GM18519 (cell line): Measurements from ENCODE around the gene SCRG1.

ENCODE experiments used
- ATAC-seq: cut with Tn5 transposase; IDR thresholded peaks from one replicate; pipeline ENCODE4 v1.9.1; 2021; ENCODE audit warnings: mild to moderate bottlenecking, moderate library complexity; ENCODE audit not compliant: unreplicated experiment, low FRiP score

Gene SCRG1

DNA sequence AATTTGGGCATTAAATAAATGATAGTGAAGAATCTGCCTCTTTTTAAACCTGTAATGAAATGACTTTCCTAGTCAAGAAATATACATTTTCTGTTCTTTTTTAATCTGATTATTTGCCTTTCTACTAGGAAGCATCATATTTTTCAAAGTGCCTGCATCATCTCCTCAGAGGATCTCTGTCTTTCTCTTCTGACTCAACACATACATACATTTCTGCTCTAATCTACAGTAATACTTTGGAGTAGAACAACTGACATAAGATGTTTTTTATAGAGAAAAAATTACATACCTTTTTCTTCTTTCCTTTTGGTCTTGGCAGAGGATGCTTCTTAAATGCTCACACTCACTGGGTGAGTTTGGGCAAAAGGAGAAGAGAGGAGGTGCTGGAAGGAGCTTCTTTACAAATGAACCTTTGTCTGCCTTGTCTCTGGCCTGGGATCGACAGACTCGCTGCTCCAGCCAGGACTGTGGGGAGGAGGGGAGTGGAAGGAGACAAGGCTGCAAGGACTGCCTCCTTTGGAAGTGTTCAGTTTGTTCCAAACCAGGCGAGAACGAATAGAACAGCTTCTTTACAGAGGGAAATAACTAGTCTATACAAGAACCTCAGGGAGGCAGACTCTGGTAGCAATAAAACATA, at the start of gene SCRG1:
SCRG1 (minus strand) TSS at position 338 of the 637 bp plus-strand sequence. CDS start 7,702 bp downstream, outside the sequence.
- no peak for ATAC-seq

DNA sequence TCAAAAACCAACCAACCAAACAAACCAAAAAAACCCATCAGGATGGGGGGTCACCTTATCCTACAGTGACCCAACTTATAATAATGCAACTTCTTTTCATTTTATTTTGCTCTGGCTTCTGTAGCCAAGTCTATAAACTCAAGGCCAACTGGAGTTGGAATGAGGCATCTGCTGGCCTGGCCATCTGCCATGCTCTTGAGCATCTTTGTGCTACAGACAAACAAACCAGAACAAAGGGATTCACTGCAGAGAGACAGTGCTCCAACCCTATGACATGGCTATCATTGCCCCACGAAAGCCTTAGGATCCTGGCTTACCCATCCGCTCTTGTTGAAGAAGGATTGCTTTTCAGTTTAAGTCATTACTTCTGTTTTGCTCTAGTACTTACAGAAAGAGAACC, 49.2 kb upstream of the SCRG1 start:
- no peak for ATAC-seq

DNA sequence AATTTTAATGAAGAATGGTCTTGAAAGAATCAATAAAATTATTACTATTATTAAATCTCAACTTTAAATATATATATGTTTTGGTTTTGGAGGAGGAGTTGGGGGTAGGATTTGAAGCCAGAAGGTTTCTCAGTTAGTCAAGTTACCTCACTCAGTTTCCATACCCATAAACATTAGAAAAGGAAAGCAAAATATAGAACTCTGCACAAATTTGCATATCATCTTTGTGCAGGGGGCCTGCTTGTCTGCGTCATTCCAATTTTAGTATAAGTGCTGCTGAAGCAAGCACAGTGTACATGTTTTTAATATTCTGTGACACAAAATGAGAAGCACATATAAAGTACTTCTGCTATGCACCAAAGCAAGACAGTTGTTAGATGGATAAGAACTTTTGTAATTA, 47.5 kb upstream of the SCRG1 start:
- peak; percentile 92 for ATAC-seq

DNA sequence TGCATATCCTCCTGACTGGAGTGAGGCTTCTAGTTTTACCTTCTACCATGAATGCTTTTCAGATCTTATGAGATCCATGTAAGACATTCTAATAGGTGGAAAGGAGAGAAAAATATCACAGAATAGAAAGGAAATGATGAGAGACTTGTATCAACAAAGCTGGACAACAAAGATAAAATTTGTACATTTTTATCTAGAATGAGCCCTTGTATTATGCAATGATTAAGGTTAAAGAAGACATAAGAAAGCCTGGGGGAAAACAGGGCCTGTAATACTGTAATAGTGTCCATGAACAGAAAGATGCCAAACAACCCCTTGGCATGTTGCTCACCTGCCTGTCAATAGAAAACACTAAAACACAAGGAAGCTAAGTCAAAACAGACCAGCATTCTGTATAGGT, 44.2 kb upstream of the SCRG1 start:
- no peak for ATAC-seq

DNA sequence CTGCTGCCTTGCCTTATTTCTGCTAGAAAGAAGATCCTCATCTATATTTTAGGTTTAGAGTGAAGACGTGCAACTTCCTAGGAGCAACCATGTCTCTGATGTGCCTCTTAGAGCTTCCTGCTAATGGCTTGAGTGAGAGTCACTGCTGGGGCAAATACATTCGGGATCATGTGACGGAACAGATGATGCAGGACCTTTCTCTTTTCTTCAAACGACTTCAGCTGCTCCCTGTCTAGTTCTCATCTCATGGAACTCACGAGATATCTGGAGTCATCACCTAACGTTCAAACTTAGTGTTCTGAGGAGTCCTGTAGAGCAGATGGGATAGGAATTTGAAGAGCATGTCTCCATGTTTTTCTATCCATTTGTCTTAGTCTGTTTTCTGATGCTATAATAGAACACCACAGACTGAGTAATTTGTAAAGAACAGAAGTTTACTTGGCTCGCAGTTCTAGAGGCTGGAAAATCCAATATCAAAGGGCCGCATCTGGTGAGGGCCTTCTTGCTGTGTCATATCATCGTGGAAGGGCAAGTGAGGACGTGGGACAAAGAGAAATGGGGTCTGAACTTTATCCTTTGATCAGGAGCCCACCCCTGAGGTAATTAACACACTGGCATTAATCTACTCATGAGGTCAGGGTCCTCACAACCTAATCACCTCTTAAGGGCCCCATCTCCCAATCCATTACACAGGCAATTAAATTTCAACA, 43.5 kb upstream of the SCRG1 start:
- no peak for ATAC-seq

DNA sequence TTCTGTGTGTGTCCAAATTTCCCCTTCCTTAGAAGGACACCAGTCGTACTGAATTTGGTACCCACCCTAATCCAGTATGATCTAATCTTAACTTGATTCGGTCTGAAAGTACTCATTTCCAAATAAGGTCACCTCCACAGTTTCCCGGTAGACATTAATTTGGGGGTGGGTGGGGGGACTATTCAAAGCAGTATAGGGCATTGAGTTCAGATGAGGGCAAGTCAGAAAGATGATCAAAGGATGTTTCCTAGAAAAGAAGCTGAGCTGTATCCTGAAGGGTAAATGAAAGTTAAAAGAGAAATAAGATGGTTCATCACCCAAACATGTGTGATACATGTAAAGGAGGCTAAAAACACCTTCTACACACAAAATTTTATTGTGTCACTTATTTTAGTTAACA, 42.0 kb upstream of the SCRG1 start:
- ATAC-seq: no peak

DNA sequence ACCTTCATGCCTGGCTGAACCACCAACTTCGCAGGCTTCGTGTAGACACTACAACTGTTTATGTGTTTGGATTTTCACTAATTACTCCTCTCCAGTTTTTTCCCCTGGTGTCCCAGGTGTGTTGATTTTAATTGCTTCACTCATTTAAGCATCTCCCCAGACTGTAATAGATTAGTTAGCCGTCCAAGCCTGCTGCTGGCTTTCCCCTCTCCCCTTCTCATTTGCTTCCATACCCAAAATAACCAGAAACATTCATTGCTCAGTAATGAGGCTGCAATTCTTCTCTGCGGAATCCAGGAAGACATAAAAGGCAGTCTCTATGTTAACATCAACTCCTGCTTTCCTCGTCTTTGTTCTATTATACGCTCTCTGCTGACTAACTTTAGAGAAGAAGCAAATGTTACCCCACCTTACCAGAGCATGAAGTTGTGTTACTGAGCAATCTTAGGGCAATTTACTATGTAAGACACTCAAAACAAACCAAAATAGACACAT, 37.9 kb upstream of the SCRG1 start:
- ATAC-seq: no peak

DNA sequence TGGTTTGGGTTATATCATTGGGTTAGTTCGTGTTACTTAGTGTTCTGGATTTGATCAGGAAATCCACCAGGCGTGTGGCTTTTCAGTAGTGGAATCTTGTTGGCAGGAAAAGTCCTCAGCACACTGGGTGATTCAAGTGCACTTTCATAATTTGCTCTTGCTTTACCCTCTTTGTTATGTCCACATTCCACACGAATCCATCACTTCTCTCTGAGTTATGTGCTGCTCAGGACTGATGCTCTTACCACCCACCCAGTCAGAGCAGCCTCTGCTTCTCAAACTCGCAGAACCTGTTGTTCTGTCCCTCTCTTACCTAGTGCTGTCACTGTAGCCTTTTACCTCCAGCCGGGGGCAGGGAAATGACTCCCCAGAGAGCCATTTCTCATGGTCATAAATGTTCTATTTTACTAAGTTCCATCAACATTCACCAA, 37.2 kb upstream of the SCRG1 start:
- ATAC-seq: no peak

DNA sequence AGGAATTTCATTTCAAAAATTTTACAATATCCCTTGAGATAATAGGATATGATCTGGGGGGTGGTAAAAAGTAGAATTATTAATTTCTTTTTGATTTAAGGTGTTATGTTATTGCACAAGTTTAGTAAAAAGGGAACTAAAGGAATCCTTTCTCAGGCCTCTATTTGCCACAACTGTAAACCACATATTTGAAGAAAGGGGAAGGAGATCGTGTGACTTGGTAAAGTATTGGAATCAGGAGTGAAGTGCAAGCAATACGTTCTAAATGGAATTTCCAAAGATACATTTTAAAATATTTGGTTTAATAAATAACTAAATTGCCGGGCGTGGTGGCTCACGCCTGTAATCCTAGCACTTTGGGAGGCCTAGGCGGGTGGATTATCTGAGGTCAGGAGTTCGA, 35.3 kb upstream of the SCRG1 start:
- ATAC-seq: no peak

DNA sequence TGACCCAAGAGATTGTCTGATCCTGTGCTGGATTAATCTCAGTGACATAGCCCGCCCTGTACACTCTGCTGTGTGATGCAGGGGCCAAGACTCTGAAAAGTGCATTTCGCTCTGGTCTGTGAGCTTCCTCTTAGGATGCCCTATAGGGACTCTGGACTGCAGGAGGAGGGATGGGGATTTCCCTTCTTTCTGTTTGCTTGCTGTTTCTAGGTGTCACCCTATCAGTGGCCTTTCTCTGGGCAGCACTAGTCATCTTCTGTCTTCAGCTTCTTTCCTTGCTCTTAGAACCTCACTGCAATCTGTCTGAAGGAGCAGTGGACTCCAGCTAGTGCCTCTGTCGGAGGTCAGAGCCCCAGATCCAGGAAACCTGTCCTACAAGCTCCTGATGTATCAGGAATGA, 34.5 kb upstream of the SCRG1 start:
- ATAC-seq: no peak

DNA sequence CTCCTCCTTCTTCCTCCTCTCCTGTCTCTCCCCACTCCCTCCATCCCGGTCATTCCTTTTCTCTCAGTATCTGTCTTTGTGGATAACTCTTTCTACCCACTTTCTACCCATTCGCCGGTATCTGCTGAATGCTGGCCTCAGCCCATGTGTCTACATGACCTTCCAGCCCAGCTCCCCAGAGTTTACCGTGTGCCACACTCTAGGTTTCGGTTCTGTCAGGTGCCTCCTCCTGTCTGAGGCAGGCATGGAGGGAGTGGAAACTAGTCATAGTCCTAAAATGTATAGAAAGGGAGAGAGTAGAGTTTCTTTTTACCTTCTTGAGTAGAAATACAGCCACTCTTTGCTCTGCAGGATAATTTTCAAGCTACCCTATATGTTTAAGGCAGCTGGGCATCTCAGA, 33.5 kb upstream of the SCRG1 start:
- peak; percentile 63 for ATAC-seq

DNA sequence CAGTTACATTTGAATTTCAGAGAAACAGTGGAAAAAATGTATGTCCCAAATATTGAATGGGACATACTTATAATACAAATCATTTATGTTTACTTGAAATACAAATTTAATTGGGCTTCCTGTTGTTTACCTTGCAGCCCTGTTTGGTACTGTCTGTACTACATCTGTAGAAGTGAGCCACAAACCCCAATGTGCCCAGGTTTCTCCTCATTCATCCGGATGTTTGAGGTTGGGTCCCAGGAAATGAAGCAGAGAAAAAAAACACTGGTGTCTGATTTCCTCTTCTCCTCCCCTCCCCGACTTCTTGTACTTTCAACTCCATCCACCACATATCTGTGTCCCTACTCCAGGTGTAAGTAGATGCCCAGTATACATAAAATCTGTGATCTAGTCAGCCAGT, 27.1 kb upstream of the SCRG1 start:
- no peak for ATAC-seq

DNA sequence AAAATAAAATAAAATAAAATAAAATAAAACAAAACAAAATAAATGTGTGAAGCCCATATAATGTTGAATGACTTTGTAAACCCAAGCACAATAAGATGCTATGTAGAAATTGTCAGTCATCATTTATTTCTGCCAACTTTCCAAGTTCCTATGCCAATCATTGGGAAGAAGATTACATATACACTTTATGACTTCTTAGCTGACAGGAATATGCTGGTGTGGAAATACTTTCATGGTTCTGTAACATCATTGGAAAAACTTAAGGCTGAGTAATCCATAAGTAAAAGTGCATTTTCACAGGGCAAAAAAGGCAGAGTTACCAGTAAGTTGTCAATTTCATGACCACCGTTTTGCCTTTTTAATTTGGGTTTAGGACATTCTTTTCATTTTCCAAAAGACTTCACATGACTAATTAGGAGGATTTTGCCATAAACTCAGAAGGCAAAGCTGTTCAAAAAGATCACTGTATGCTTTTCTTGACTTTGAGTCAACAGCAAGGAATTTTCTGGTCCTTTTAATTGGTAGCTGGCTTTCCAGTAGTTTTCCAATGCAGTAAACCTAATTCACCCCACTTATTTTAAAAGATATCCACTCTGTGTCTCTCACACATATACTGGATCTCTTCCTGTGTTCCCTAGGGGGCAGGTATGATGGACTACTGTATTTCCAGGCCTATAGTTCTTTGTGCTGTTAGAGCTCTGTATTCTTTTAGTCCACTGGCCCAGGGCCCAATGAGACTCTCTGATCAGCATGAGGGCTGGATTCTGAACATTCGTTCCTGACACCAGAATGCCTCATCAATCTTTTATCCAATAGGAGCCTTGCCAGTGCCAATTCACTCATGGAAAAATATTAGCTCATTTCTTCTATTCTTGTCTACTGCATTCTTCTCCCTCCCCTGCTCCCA, 26.2 kb upstream of the SCRG1 start:
- ATAC-seq: no peak

DNA sequence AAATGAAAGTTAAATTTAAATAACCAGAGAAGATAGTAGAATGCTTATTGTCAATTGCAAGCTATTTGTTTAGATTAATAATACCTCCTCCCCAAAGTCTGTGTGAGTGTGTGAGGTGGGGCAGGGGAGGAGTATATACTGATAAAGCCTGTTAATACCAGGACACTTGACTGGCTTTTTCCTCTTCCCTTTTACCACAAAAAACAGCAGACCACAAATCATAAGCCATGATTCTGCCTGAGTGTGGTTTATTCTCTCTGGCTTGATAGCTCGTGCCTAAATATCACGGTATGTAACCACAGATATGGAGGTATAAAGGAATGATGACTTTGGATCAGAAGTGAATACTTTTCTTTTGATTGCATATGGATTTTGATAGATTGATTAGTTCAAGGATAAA, 21.9 kb upstream of the SCRG1 start:
- ATAC-seq: no peak

DNA sequence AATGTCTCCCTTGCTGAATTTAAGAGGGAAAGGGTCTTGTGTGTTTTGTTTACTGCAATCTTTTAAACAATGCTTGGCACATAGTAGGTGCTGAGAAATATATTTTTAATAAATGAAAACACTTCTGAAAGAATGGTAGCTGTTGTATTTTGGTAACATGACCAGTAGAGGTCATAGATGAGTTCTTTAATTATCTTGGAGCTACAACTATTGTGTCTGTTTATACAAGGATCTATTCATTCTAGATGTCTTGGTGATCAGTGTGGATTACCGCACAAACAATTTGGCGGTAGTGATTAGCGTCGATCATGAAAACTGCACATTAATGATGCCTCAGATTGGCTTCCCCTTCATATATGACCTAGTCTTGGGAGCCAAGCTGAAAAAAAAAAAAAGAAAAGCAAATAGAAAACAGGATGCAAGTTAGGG, 21.4 kb upstream of the SCRG1 start:
- peak; percentile 72 for ATAC-seq

DNA sequence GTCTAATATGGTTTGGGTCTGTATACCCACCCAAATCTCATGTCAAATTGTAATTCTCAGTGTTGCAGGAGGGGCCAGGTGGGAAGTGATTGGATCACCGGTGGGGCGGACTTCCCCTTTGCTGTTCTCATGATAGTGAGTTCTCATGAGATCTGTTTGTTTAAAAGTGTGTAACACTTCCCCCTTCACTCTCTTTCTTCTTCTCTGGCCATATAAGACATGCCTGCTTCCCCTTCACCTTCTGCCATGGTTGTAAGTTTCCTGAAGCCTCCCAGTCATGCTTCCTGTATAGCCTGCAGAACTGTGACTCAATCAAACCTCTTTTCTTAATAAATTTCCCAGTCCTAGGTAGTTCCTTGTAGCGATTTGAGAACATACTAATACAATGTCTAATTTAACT, 19.7 kb upstream of the SCRG1 start:
- no peak for ATAC-seq

DNA sequence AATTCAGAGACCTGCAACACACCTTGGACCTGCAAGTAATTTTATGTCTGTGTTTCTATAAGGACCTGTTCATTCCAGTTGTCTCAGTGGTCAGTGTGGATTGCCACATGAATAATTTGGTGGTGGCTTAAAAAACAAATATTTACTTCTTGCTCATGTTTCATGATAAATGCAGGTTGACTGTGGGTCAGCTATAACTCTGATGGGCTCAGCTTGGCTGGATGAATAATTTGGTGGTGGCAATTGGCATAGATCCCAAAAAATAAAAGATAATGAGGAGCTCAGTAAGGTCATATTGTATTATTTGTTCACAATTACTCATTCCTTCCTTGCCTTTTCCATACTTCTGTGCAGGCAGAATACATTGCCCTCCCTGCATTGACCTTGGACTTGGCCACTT, 18.9 kb upstream of the SCRG1 start:
- ATAC-seq: no peak

DNA sequence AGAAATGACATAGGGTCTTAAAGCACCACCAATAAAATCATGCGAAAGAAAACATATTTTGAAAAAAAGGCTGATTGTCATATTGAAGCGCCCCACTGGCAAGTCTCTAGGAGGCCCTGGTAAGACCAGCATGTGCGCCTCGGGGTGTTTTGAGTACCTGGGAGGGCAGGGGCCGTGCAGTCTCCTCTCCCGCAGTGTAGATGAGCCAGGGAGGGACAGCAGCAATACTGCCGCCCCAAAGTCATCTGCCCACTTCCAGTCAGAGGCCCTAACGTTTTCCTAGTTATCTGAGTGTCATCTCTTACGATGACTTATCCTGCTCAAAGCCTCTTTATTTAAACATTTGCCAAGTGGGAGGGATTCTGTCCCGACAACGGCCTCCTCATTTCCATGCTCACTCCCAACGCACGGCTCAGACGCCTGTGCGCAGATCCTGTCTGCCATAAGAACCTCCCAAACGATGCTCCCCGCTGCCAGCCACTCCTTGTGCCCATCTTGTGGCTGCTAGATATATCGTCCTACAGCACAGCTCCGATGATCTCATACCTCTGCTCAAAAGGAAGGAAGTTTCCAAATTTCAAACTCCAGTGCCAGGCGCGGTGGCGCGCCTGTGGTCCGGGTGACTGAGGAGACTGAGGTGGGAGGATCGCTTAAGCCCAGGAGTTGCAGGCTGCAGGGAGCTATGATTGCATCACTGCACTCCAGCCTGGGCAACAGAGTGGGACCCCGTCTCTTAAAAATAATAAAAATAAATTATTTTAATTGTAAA, 17.2 kb upstream of the SCRG1 start:
- no peak for ATAC-seq

DNA sequence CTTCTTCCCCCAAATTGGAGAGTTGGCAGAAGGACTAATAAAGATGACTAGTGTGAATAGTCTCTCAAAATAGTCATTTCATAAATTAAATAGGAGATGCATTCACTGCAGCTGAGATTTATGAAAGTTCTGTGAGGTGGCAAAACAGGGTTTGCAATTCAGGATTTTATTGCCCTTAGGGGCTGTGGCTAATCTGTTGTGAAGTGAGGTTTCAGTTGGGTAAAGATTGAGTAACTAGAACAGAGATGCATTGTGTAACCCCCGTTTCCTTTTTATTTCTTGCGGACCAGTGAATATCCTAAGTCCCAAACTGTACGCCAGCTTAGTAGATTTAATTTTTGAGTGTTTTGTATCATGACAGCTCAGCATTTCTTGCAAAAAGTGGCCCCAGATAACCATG, 16.2 kb upstream of the SCRG1 start:
- ATAC-seq: no peak

DNA sequence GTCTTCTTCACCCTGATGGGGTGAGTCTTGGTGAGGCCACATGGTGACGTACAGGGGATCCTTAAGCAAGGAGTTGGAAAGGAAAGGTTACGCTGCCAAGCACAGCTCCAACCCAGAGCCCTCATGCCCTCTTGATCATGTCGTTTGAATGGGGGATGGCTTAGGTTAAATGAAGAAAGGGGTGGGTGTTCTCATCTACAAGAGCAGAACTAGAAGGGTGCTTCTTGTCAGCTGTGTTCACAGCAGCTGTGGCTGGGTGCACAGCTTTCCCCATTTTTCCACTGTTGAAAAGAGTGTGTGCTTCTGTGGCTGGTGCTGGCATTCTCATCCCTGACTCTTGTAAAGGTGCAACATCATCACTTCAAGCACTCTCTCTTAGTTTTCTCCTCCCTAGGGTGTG, 15.5 kb upstream of the SCRG1 start:
- no peak for ATAC-seq
